SK-N-SH (cell line): ENCODE data around the gene MINDY1.

Experiments
- FOSL2 ChIP-seq: IDR thresholded peaks from 2 replicates; pipeline ENCODE4 v1.4.0; 2012; ENCODE audit warnings: low read depth, mild to moderate bottlenecking, moderate library complexity, borderline replicate concordance
- TF ChIP-seq, protein P1 (sequence below): fragments of 200-600 bp; sonication (generic); IDR thresholded peaks from 2 replicates; pipeline ENCODE4 v1.6.1; 2017; ENCODE audit warnings: antibody characterized with exemption, mild to moderate bottlenecking, moderate library complexity
- TF ChIP-seq, protein P2 (sequence below): fragments of 150-350 bp; IDR thresholded peaks from 2 replicates; pipeline ENCODE4 v1.6.1; 2017; ENCODE audit warnings: antibody characterized with exemption, low read length, low read depth, borderline replicate concordance
- TF ChIP-seq, protein P3 (sequence below): IDR thresholded peaks from 2 replicates; pipeline ENCODE4; 2012

DNA sequence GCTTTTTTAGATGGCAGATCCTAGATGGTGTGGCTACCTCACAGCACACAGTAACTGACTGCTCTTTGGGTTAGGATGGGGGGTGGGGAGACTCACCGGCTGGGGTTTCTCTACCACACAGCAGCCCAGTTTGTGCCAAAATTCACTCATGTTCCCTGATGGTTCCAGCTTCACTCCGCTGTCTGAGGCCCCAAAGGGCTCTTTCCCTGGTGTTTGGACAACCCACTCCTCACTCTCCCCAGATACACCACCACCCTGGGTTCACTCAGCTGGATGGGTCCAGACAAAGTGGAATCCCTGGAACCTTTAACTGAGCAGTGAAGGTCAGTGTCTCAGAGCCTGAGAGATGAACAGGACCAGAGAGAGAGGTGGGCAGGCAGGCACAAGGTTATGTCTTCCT, 48.9 kb upstream of the MINDY1 start:
- TF ChIP-seq, protein P1, sequence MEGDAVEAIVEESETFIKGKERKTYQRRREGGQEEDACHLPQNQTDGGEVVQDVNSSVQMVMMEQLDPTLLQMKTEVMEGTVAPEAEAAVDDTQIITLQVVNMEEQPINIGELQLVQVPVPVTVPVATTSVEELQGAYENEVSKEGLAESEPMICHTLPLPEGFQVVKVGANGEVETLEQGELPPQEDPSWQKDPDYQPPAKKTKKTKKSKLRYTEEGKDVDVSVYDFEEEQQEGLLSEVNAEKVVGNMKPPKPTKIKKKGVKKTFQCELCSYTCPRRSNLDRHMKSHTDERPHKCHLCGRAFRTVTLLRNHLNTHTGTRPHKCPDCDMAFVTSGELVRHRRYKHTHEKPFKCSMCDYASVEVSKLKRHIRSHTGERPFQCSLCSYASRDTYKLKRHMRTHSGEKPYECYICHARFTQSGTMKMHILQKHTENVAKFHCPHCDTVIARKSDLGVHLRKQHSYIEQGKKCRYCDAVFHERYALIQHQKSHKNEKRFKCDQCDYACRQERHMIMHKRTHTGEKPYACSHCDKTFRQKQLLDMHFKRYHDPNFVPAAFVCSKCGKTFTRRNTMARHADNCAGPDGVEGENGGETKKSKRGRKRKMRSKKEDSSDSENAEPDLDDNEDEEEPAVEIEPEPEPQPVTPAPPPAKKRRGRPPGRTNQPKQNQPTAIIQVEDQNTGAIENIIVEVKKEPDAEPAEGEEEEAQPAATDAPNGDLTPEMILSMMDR = no peak
- TF ChIP-seq FOSL2 = no peak
- TF ChIP-seq, protein P2, sequence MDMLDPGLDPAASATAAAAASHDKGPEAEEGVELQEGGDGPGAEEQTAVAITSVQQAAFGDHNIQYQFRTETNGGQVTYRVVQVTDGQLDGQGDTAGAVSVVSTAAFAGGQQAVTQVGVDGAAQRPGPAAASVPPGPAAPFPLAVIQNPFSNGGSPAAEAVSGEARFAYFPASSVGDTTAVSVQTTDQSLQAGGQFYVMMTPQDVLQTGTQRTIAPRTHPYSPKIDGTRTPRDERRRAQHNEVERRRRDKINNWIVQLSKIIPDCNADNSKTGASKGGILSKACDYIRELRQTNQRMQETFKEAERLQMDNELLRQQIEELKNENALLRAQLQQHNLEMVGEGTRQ = no peak
- TF ChIP-seq, protein P3, sequence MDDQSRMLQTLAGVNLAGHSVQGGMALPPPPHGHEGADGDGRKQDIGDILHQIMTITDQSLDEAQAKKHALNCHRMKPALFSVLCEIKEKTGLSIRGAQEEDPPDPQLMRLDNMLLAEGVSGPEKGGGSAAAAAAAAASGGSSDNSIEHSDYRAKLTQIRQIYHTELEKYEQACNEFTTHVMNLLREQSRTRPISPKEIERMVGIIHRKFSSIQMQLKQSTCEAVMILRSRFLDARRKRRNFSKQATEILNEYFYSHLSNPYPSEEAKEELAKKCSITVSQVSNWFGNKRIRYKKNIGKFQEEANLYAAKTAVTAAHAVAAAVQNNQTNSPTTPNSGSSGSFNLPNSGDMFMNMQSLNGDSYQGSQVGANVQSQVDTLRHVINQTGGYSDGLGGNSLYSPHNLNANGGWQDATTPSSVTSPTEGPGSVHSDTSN = no peak
